Liver (tissue), 3 donors: ENCODE measurements around the gene MSL2.
"Not testable (repeated sequence)": the region's sequence is repeated elsewhere in the genome, so short reads cannot be mapped to it uniquely, and the experiment has no call there.

Experiments used
- GABPA ChIP-seq, 2 donors: IDR thresholded peaks in 1 of 2; conservative IDR thresholded peaks in 1 of 2; 2 replicates each; pipeline ENCODE4 v1.6.1; 2016; ENCODE audit warnings: antibody characterized with exemption in 2 of 2, mild to moderate bottlenecking in 1 of 2, moderate library complexity in 1 of 2
- TAF1 ChIP-seq: conservative IDR thresholded peaks from 2 replicates; pipeline ENCODE4 v1.6.1; 2016; ENCODE audit warnings: antibody characterized with exemption, mild to moderate bottlenecking
- TF ChIP-seq, protein P1 (sequence below): fragments of 150-350 bp; IDR thresholded peaks from 2 replicates; pipeline ENCODE4 v1.5.1; 2017; ENCODE audit warnings: improper control_type of control experiment, low read depth, low read length; ENCODE audit not compliant: missing input control
- TF ChIP-seq, protein P2 (sequence below): IDR thresholded peaks from 2 replicates; pipeline ENCODE4 v1.6.1; 2016; ENCODE audit warnings: antibody characterized with exemption
- TF ChIP-seq, protein P3 (sequence below): IDR thresholded peaks from 2 replicates; pipeline ENCODE4 v1.6.1; 2016; ENCODE audit warnings: antibody characterized with exemption
- TF ChIP-seq, protein P4 (sequence below): IDR thresholded peaks from 2 replicates; pipeline ENCODE4 v1.6.1; 2016; ENCODE audit warnings: antibody characterized with exemption, mild to moderate bottlenecking
- TF ChIP-seq, protein P5 (sequence below): IDR thresholded peaks from 2 replicates; pipeline ENCODE4 v1.6.1; 2016; ENCODE audit warnings: antibody characterized with exemption
- donor health status: healthy.
- donor health status: healthy.

DNA sequence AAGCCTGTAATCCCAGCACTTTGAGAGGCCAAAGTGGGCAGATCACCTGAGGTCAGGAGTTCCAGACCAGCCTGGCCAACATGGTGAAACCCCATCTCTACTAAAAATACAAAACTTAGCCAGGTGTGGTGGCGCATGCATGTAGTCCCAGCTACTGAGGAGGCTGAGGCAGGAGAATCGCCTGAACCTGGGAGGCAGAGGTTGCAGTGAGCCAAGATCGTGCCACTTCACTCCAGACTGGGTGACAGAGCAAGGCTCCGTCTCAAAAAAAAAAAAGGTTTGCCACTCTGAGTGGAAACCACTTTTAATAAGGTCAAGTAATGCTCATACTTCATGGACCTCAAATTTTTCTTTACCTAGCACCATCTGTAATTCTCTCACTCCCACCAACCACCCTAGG, 51.7 kb downstream of the MSL2 start:
- TF ChIP-seq TAF1; GABPA (IDR thresholded peaks at IDR 0.05 in 1 of 2, conservative IDR thresholded peaks at IDR 0.05 in 1 of 2): not testable (repeated sequence)
- TF ChIP-seq, protein P1, sequence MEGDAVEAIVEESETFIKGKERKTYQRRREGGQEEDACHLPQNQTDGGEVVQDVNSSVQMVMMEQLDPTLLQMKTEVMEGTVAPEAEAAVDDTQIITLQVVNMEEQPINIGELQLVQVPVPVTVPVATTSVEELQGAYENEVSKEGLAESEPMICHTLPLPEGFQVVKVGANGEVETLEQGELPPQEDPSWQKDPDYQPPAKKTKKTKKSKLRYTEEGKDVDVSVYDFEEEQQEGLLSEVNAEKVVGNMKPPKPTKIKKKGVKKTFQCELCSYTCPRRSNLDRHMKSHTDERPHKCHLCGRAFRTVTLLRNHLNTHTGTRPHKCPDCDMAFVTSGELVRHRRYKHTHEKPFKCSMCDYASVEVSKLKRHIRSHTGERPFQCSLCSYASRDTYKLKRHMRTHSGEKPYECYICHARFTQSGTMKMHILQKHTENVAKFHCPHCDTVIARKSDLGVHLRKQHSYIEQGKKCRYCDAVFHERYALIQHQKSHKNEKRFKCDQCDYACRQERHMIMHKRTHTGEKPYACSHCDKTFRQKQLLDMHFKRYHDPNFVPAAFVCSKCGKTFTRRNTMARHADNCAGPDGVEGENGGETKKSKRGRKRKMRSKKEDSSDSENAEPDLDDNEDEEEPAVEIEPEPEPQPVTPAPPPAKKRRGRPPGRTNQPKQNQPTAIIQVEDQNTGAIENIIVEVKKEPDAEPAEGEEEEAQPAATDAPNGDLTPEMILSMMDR = not testable (repeated sequence)
- TF ChIP-seq, protein P2, sequence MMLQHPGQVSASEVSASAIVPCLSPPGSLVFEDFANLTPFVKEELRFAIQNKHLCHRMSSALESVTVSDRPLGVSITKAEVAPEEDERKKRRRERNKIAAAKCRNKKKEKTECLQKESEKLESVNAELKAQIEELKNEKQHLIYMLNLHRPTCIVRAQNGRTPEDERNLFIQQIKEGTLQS = not testable (repeated sequence)
- TF ChIP-seq, protein P3, sequence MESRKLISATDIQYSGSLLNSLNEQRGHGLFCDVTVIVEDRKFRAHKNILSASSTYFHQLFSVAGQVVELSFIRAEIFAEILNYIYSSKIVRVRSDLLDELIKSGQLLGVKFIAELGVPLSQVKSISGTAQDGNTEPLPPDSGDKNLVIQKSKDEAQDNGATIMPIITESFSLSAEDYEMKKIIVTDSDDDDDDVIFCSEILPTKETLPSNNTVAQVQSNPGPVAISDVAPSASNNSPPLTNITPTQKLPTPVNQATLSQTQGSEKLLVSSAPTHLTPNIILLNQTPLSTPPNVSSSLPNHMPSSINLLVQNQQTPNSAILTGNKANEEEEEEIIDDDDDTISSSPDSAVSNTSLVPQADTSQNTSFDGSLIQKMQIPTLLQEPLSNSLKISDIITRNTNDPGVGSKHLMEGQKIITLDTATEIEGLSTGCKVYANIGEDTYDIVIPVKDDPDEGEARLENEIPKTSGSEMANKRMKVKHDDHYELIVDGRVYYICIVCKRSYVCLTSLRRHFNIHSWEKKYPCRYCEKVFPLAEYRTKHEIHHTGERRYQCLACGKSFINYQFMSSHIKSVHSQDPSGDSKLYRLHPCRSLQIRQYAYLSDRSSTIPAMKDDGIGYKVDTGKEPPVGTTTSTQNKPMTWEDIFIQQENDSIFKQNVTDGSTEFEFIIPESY = not testable (repeated sequence)
- TF ChIP-seq, protein P4, sequence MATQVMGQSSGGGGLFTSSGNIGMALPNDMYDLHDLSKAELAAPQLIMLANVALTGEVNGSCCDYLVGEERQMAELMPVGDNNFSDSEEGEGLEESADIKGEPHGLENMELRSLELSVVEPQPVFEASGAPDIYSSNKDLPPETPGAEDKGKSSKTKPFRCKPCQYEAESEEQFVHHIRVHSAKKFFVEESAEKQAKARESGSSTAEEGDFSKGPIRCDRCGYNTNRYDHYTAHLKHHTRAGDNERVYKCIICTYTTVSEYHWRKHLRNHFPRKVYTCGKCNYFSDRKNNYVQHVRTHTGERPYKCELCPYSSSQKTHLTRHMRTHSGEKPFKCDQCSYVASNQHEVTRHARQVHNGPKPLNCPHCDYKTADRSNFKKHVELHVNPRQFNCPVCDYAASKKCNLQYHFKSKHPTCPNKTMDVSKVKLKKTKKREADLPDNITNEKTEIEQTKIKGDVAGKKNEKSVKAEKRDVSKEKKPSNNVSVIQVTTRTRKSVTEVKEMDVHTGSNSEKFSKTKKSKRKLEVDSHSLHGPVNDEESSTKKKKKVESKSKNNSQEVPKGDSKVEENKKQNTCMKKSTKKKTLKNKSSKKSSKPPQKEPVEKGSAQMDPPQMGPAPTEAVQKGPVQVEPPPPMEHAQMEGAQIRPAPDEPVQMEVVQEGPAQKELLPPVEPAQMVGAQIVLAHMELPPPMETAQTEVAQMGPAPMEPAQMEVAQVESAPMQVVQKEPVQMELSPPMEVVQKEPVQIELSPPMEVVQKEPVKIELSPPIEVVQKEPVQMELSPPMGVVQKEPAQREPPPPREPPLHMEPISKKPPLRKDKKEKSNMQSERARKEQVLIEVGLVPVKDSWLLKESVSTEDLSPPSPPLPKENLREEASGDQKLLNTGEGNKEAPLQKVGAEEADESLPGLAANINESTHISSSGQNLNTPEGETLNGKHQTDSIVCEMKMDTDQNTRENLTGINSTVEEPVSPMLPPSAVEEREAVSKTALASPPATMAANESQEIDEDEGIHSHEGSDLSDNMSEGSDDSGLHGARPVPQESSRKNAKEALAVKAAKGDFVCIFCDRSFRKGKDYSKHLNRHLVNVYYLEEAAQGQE = not testable (repeated sequence)
- TF ChIP-seq, protein P5, sequence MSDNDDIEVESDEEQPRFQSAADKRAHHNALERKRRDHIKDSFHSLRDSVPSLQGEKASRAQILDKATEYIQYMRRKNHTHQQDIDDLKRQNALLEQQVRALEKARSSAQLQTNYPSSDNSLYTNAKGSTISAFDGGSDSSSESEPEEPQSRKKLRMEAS = not testable (repeated sequence)
